ENCODE measurements around the gene S1PR4.
"Not testable (repeated sequence)": the region's sequence is repeated elsewhere in the genome, so short reads cannot be mapped to it uniquely, and the experiment has no call there.

The S1PR4 gene

GRCh38 chr19:3179739-3180293 lies 1.2 kb downstream of the S1PR4 start:
- DNase-seq: no peak

DNA sequence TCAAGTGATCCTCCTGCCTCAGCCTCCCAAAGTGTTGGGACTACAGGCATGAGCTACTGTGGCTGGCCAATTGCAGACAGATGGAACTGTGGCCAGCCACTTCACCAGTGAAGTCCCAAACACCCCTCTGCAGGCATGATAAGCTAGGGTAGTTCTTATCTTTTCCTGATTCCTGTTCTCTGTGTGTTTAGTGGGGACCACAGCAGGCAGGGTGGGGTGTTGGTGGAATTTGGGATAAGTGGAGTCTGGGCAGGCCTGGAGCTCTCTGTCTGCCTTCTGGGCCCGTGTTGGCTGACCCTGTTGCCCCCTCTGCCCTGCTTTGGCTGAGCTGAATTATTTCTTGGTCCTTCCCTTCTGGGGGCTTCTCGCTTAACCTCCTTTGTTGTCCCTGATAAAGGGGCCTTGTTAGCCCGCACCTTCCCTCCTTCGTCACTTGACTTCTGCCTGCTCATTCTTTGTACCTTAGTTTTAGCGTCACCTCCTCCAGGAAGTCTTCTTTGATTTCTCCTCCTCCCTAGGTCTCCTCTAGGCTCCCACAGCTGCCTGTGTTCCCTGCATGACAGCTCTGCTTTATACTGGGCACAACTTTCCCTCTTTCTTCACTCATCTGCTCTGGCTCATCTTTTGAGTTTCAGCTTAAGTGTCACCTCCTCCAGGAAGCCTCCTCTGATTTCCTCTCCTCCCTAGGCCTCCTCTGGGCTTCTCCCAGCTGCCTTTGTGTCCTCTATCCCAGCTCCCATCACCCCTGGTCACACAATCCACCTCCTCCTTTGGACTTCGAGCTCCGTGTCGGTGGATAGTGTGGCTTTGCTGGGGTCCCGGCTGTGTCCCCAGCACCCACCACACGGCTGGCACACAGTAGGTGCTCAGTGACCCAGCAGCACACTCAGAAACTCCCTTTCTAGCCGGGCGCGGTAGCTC lies 5.4 kb downstream of the S1PR4 start:
- DNase-seq: no peak

- DNase-seq: no peak
Observed at GRCh38 chr19:3184847-3185460, 6.4 kb downstream of the S1PR4 start.

- peak; percentile 92 to 94 for DNase-seq
Observed at GRCh38 chr19:3185461-3186159, 7.0 kb downstream of the S1PR4 start, which contains the start of gene NCLN. Gene NCLN, plus strand, starts transcription at chr19:3185930. Its CDS starts 101 bp downstream, at chr19:3186031.

GRCh38 chr19:3186160-3186688 lies 7.7 kb downstream of the S1PR4 start:
- no peak for DNase-seq

DNA sequence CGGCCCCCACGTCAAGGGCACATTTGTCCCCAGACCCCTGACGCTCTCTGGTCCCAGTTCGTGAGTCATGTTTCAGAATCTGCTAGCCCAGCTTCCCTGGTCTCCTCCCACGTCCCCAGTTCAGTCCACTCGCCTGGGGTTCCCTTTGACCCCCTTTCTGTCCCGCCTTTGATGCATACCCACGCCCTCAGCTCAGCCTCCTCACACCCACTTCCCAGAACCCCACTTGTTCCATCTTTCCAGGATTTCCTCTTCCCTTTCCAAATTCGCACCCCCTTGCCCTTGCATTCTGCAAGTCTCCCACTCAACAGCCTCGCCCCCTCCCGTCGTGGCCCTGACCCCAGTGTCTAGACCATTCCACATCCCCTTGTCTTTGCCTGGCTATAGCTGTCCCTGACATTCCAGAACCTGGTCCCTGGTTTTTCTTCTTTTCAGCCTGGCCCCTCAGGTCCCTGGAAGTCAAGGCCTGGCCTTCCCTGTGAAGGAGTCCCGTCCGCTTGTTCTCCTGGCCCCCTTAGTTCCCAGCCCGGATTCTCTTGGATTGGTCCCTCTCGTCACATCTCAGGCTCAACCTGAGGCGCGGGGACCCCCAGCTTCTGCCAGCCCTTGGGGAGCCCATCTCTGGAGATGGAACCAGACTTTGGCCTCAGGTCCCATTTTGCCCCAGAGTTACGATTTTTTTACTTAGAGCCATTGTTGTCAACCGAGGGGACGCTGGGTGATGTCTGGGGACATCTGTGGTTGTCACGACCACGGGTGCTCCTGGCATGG lies 8.5 kb downstream of the S1PR4 start:
- no peak for DNase-seq

- DNase-seq: no peak
Observed at GRCh38 chr19:3187662-3188511, 9.3 kb downstream of the S1PR4 start.

DNA sequence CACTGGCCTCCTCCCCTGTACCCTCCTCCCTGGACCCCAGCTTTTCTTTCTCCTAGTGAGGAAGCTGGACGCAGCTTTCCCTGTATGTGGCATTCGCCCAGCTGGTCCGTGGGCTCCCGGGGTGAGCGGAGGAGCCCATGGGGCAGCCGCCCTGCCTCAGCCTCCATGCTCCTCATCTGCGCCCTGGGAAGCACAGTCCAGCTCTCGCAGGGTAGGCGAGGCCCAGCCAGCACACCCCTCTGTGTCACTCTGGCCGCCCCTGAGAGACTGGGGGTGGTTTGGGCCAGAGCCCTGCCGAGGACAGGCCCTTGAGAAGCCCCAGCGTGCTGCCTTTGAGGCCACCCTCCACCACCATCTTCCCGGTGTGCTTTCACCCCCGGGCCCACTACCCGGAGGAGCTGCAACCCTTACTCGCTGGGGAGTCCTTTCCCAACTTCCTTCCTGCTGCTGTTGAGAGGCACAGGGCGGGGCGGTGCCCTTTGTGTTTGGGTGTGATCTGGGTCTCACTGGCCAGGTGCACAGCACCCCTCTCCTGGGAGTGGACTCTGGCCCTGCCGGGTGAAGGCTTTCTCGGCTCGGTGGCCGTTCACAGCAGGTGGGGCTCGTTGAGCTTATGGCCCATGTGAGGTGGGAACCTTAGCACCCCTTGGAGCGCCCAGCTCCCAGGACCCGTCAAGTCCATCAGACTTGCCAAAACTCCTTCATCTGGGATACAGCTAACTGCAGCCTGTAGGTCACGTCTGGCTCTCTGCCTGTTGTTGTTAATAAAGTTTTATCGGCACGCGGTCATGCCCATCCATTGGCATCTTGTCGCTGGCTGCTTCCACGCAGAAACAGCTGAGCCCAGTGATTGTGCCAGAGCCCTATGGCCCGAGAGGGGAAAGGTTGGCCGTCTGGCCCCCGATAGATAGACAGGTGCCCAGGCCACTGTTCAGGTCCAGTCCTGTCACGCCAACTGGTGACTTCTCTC lies 10.3 kb downstream of the S1PR4 start:
- no peak for DNase-seq

DNA sequence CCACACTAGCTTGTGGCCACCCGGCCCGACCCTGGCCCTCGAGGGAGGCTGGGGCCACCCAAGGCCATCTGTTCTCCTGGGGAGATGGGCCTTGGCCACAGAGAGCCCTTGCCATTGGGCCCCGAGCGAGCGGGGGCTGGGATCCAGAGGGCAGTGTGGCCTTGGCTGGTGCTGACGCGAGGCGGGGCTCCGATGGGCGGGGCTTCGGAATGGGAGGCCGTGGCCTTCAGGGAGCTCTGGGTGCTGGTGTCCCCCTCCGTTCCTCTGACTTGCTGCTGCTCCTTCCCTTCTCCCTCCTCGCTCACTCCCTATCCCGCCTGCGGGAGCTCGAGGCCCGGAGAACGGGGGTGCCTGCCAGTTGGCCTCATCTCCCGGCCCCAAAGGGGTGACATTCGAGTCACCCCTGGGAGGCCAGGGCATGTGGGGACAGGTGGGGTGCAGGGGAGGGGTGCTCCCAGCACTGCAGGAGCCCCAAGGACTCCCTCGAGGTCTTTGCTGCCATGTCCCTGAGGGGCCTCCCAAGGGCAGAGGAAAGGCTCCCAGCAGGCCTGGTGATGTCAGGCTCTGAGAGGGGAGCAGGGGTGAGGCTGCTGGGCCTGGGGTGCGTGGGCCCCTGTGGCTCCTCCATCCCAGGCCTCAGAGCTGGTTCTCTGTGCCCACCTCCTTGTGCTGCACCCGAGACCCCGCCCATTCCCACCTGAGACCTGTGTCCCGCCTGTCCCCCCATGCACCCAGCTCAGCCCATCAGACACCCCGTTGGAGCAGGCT lies 11.3 kb downstream of the S1PR4 start:
- no peak for DNase-seq

DNA sequence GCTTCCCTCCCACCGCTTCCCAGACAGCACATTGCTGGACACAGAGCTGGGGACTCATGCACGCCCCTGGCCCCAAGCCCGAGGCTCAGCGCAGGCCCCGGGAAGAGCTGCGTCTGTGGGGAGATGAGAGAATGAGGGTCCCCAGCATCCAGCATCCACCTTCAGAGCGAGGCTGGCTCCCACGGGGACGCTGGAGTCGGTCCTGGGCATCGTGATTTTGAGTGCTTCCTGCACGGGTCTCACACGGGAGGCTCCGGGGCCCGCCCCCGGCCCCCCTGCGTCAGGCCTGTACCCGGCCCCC lies 11.9 kb downstream of the S1PR4 start:
- DNase-seq: no peak

GRCh38 chr19:3190921-3191805 lies 12.6 kb downstream of the S1PR4 start:
- DNase-seq: no peak

- DNase-seq: not testable (repeated sequence)
Observed at GRCh38 chr19:3191806-3192104, 13.2 kb downstream of the S1PR4 start.

- DNase-seq: no peak
Observed at GRCh38 chr19:3192228-3192635, 13.7 kb downstream of the S1PR4 start.

GRCh38 chr19:3192684-3193083 lies 14.1 kb downstream of the S1PR4 start:
- DNase-seq: no peak

DNA sequence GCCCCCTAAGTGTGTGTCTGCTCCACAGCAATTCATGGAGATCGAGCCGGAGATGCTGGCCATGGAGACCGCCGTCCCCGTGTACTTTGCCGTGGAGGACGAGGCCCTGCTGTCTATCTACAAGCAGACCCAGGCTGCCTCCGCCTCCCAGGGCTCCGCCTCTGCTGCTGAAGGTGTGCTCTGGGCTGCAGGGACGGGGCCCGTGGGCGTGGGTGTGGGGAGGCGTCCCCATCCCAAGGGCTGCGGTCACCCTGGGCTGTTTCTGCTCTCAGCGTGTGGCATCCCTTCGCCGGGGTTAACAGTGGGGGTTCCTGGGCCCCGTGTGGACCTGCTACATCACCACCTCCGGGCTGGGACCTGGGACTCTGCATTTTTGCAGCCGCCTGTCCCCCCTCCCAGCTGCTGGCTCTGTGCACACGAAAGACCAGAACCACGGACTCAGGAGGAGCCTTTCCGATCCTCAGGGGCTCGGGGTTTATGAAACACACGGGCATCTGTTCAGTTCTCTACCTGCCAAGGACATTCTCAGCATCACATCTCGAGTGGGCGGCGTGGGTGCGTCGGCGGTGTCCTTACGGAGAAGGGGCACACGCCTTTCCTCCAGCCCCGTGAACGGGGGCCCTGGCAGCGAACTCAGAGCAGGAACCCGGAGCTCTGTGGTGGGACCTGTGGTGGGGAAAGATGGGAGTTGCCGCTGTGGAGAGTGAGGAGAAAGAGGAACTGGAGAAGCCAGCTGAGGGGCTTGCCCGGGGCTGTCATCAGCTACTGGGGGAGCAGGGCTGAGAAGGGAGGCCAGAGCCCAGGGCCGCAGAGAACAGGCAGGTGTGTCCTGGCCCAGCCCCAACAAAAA lies 14.9 kb downstream of the S1PR4 start:
- DNase-seq: no peak

GRCh38 chr19:3194106-3195087 lies 15.8 kb downstream of the S1PR4 start:
- DNase-seq: no peak
